ENCODE data around the gene DNHD1.

DNA sequence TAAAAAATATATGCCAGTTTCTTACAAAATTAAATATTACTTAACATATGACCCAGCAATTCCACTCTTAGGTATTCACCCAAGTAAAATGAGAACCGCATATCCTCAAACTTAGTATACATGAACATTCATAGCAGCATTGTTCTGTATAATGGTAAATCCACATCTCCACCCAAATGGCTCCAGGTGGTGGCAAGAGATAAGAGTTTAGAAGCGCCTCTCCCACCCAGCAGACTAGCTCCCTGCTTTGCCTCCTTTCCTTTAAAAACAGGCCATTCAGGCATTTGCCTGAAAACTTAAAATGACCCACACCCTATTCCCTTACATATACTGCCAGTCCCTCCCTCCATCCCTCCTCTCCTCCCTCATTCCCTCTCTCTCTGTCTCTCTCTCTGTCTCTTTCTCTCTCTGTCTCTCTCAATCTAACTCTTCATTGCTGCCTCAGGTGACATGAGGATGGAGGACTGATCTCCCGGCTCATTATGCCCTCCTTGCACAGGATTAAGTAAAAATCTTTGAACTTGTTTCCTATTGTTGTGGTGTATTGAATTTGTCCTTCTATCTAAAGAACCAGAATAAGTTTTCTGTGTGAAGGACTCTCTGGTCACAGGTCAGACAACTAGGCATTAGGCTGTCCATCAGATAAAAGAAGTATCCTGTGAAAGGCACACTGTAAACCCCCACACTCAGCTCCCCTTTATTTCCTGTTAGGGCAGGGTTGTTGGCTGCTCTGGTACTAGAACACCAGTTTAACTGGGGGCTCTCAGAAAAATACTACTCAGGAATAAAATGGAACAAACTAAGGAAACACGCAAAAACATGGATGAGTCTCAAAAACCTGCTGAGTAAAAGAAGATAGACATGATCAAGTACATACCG is 58.0 kb downstream of the DNHD1 start:
- TF ChIP-seq CTCF (IDR thresholded peaks at IDR 0.05), result no peak
- no peak for TF ChIP-seq POLR2A (IDR thresholded peaks at IDR 0.05)
